ENCODE data around the gene CLCN6. TPM values are rescaled to one million over a fixed set of nuclear protein-coding genes. Genes with fewer than 3 reads are reported as not detected.

The CLCN6 gene
- total RNA-seq, 1 experiment from 2014 or later = 48.1 TPM

DNA sequence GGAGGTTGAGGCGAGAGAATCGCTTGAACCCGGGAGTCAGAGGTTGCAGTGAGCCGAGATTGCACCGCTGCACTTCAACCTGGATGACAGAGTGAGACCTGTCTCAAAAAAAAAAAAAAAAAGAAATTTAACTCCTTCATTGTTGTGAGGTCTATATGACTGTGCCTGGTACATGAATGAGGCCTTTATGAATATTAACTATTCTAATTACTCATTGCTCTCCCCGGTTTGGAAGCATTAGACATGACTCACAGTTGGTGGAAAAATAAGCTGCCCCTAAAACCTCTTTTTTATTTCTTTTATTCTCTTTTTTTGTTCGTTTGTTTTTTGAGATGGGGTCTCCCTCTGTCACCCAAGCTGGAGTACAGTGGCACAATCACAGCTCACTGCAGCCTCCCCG, 49.4 kb downstream of the CLCN6 start:
- ChIA-PET POLR2A (ENCODE audit: low non-redundant PET) (no interaction called here), CTCF (no interaction called here)
- BruUV-seq (replicated peaks) = no TSS peak
- no peak for DNase-seq (ENCODE audit: low spot score)
- TF ChIP-seq EZH2 (IDR thresholded peaks at IDR 0.05; ENCODE audit: borderline replicate concordance, low read depth, low read length, poor library complexity, severe bottlenecking) = no peak
- TF ChIP-seq CTCF (conservative IDR thresholded peaks at IDR 0.05; ENCODE audit: low read depth, low read length) = no peak
- intact Hi-C loops (cut with micrococcal nuclease; ENCODE audit: unreplicated experiment) = loop anchor here (5.0 kb wide), 1 partner anchor 37 kb away; no protein-coding TSS in a partner anchor
- H3K27me3 ChIP-seq (replicated peaks; ENCODE audit: insufficient read depth, low read depth, low read length, poor library complexity) = peaks cover 40% of the 10 kb centered on the region
- no peaks in the 10 kb centered on the region for H3K9me3 ChIP-seq (ENCODE audit: low read depth, low read length, poor library complexity, severe bottlenecking)
- H3K27ac ChIP-seq (ENCODE audit: low read depth, low read length, poor library complexity, severe bottlenecking) = no peak overlapping the region
- no peaks in the 10 kb centered on the region for H3K36me3 ChIP-seq (ENCODE audit: insufficient read depth, low read length, poor library complexity, severe bottlenecking)
- no peaks in the 10 kb centered on the region for H3K4me1 ChIP-seq (ENCODE audit: insufficient read depth, low read length, poor library complexity, severe bottlenecking)
- H3K4me3 ChIP-seq (ENCODE audit: low read depth, low read length, poor library complexity, severe bottlenecking) = no peak overlapping the region

GRCh38 chr1:11856698-11857097, 50.7 kb downstream of the CLCN6 start:
- H3K36me3 ChIP-seq (ENCODE audit: insufficient read depth, low read length, poor library complexity, severe bottlenecking) = no peaks in the 10 kb centered on the region
- peaks cover 53% of the 10 kb centered on the region for H3K27me3 ChIP-seq (replicated peaks; ENCODE audit: insufficient read depth, low read depth, low read length, poor library complexity)
- no peaks in the 10 kb centered on the region for H3K9me3 ChIP-seq (ENCODE audit: low read depth, low read length, poor library complexity, severe bottlenecking)
- POLR2A ChIA-PET (ENCODE audit: low non-redundant PET) = no interaction called here
- no peak overlapping the region for H3K27ac ChIP-seq (ENCODE audit: low read depth, low read length, poor library complexity, severe bottlenecking)
- DNase-seq (ENCODE audit: low spot score) = no peak
- TF ChIP-seq EZH2 (IDR thresholded peaks at IDR 0.05; ENCODE audit: borderline replicate concordance, low read depth, low read length, poor library complexity, severe bottlenecking) (no peak), CTCF (conservative IDR thresholded peaks at IDR 0.05; ENCODE audit: low read depth, low read length) (no peak)
- CTCF ChIA-PET = no interaction called here
- no peaks in the 10 kb centered on the region for H3K4me1 ChIP-seq (ENCODE audit: insufficient read depth, low read length, poor library complexity, severe bottlenecking)
- no TSS peak for BruUV-seq (replicated peaks)
- intact Hi-C loops (cut with micrococcal nuclease; ENCODE audit: unreplicated experiment) = loop anchor here (5.0 kb wide), 1 partner anchor 36 kb away; no protein-coding TSS in a partner anchor
- no peak overlapping the region for H3K4me3 ChIP-seq (ENCODE audit: low read depth, low read length, poor library complexity, severe bottlenecking)

- no TSS peak for BruUV-seq (replicated peaks)
- Histone ChIP-seq H3K27ac (ENCODE audit: low read depth, low read length, poor library complexity, severe bottlenecking) (no peak overlapping the region), H3K4me3 (ENCODE audit: low read depth, low read length, poor library complexity, severe bottlenecking) (no peak overlapping the region), H3K36me3 (ENCODE audit: insufficient read depth, low read length, poor library complexity, severe bottlenecking) (no peaks in the 10 kb centered on the region), H3K9me3 (ENCODE audit: low read depth, low read length, poor library complexity, severe bottlenecking) (no peaks in the 10 kb centered on the region), H3K27me3 (replicated peaks; ENCODE audit: insufficient read depth, low read depth, low read length, poor library complexity) (peaks cover 59% of the 10 kb centered on the region), H3K4me1 (ENCODE audit: insufficient read depth, low read length, poor library complexity, severe bottlenecking) (no peaks in the 10 kb centered on the region)
- DNase-seq (ENCODE audit: low spot score) = no peak
- TF ChIP-seq CTCF (conservative IDR thresholded peaks at IDR 0.05; ENCODE audit: low read depth, low read length) (no peak), EZH2 (IDR thresholded peaks at IDR 0.05; ENCODE audit: borderline replicate concordance, low read depth, low read length, poor library complexity, severe bottlenecking) (no peak)
- intact Hi-C loops (cut with micrococcal nuclease; ENCODE audit: unreplicated experiment) = loop anchor here (5.0 kb wide), 1 partner anchor 35 kb away; no protein-coding TSS in a partner anchor
- ChIA-PET POLR2A (ENCODE audit: low non-redundant PET) (interaction anchor here (0.6 kb wide), 1 partner anchor 660 kb away, joined by 4 read pairs; no protein-coding TSS in a partner anchor), CTCF (no interaction called here)
Observed at GRCh38 chr1:11857164-11857851, 51.3 kb downstream of the CLCN6 start.

All from A673 (cell line).